SK-N-SH (cell line): ENCODE measurements around the gene JAZF1. TPM values are rescaled to one million over a fixed set of nuclear protein-coding genes. Genes with fewer than 3 reads are reported as not detected.
A peak's percentile ranks its signal among the peaks of the same experiment; 100 is the strongest.

Experiments
- CTCF ChIA-PET: fragments of 300-600, 350-600 bp; formaldehyde crosslinking; extraction: SDS; loops from one replicate; lab custom pipeline; 2021; lab: Yijun Ruan, JAX
- POLR2A ChIA-PET: fragments of 350-600 bp; sonication (Branson Sonifier 250); formaldehyde crosslinking; extraction: SDS; loops from one replicate; lab custom pipeline; 2020; ENCODE audit warnings: antibody characterized with exemption, inconsistent platforms; lab: Yijun Ruan, JAX
- DNase-seq: peaks from one replicate; pipeline ENCODE4 v3.0.0; 2012
- H2AFZ ChIP-seq: fragments of 200-600 bp; sonication (generic); 2 replicates; pipeline ENCODE4 v1.8.1; 2016; ENCODE audit warnings: antibody characterized with exemption, mild to moderate bottlenecking, low read depth
- H3F3A ChIP-seq: fragments of 200-600 bp; sonication (generic); replicated peaks from 2 replicates; pipeline ENCODE3; 2016; ENCODE audit warnings: antibody characterized with exemption, mild to moderate bottlenecking; ENCODE audit not compliant: insufficient read depth
- H3K27ac ChIP-seq, 2 experiments: fragments of 200-500 bp in 1 of 2; fragments of 200-600 bp in 1 of 2; sonication (Bioruptor generic) in 1 of 2; sonication (generic), shearing (Covaris generic) in 1 of 2; 2 replicates each; pipeline versions ENCODE4 v1.5.1 to v1.6.1; 2014 to 2016; ENCODE audit warnings: low read depth in 2 of 2, inconsistent platforms in 1 of 2, low read length in 1 of 2, mild to moderate bottlenecking in 1 of 2, mixed read lengths in 1 of 2
- H3K27me3 ChIP-seq: fragments of 200-600 bp; sonication (generic), shearing (Covaris generic); 2 replicates; pipeline ENCODE4 v1.6.1; 2016; ENCODE audit warnings: mixed run types; ENCODE audit not compliant: insufficient read depth
- H3K36me3 ChIP-seq, 2 experiments: fragments of 200-500 bp in 1 of 2; fragments of 200-600 bp in 1 of 2; sonication (Bioruptor generic) in 1 of 2; sonication (generic) in 1 of 2; replicated peaks in 1 of 2; 2 replicates each; pipeline versions ENCODE3 to v1.5.1; 2014 to 2016; ENCODE audit warnings: low read length in 1 of 2, mild to moderate bottlenecking in 1 of 2; ENCODE audit not compliant: insufficient read depth in 2 of 2, control insufficient read depth in 1 of 2
- H3K4me1 ChIP-seq, 2 experiments: fragments of 200-500 bp in 1 of 2; fragments of 200-600 bp in 1 of 2; sonication (Bioruptor generic) in 1 of 2; sonication (generic), shearing (Covaris generic) in 1 of 2; 2 replicates each; pipeline versions ENCODE4 v1.5.1 to v1.6.1; 2014 to 2016; ENCODE audit warnings: low read depth in 1 of 2, low read length in 1 of 2, mixed run types in 1 of 2; ENCODE audit not compliant: insufficient read depth in 2 of 2, control insufficient read depth in 1 of 2
- H3K4me2 ChIP-seq: fragments of 200-600 bp; sonication (generic), shearing (Covaris generic); 2 replicates; pipeline ENCODE4 v1.6.1; 2017; ENCODE audit warnings: mixed run types
- H3K4me3 ChIP-seq, 2 experiments: fragments of 200-500 bp in 1 of 2; fragments of 200-600 bp in 1 of 2; sonication (Bioruptor generic) in 1 of 2; sonication (generic), shearing (Covaris generic) in 1 of 2; 2 replicates each; pipeline versions ENCODE4 v1.5.1 to v1.8.1; 2014 to 2016; ENCODE audit warnings: low read depth in 2 of 2, inconsistent platforms in 1 of 2, low read length in 1 of 2, mild to moderate bottlenecking in 1 of 2, mixed read lengths in 1 of 2, moderate library complexity in 1 of 2
- H3K79me2 ChIP-seq: fragments of 200-600 bp; sonication (generic); 2 replicates; pipeline ENCODE4 v1.8.1; 2017; ENCODE audit warnings: mild to moderate bottlenecking; ENCODE audit not compliant: insufficient read depth
- H3K9ac ChIP-seq: fragments of 200-600 bp; sonication (generic); 2 replicates; pipeline ENCODE4 v1.6.1; 2017; ENCODE audit warnings: mixed run types
- H3K9me2 ChIP-seq: fragments of 200-600 bp; sonication (generic); 2 replicates; pipeline ENCODE4 v1.6.1; 2017; ENCODE audit warnings: mixed run types
- H3K9me3 ChIP-seq: fragments of 200-600 bp; sonication (generic); 2 replicates; pipeline ENCODE4 v1.6.1; 2017; ENCODE audit warnings: mixed run types, mild to moderate bottlenecking, moderate library complexity
- H4K20me1 ChIP-seq: fragments of 200-600 bp; sonication (generic); 2 replicates; pipeline ENCODE4 v1.6.1; 2017; ENCODE audit warnings: mild to moderate bottlenecking, mixed run types; ENCODE audit not compliant: insufficient read depth
- EP300 ChIP-seq, 2 experiments: IDR thresholded peaks; 2 replicates each; pipeline versions ENCODE4 v1.4.0 to v1.6.1; 2012; ENCODE audit warnings: borderline replicate concordance in 1 of 2, low read depth in 1 of 2, low read length in 1 of 2
- EZH2phosphoT487 ChIP-seq: fragments of 200-600 bp; sonication (generic); IDR thresholded peaks from 2 replicates; pipeline ENCODE4 v1.6.1; 2017; ENCODE audit warnings: low read depth, mixed run types, mild to moderate bottlenecking, antibody characterized with exemption, moderate library complexity, borderline replicate concordance
- JUND ChIP-seq: IDR thresholded peaks from 2 replicates; pipeline ENCODE4 v1.4.0; 2012
- MXI1 ChIP-seq: IDR thresholded peaks from 2 replicates; pipeline ENCODE4 v1.6.1; 2012; ENCODE audit warnings: mild to moderate bottlenecking, low read depth, low read length, improper control_type of control experiment
- POLR2AphosphoS5 ChIP-seq: IDR thresholded peaks from 2 replicates; pipeline ENCODE4 v1.6.1; 2012; ENCODE audit warnings: low read depth, low read length
- RCOR1 ChIP-seq: fragments of 150-350 bp; IDR thresholded peaks from 2 replicates; pipeline ENCODE4 v1.6.1; 2017; ENCODE audit warnings: antibody characterized with exemption, low read length
- RFX5 ChIP-seq: IDR thresholded peaks from 2 replicates; pipeline ENCODE4 v1.6.1; 2012; ENCODE audit warnings: mild to moderate bottlenecking, improper control_type of control experiment, low read length
- RXRA ChIP-seq: IDR thresholded peaks from 2 replicates; pipeline ENCODE4 v1.4.0; 2012; ENCODE audit warnings: low read depth, mild to moderate bottlenecking, borderline replicate concordance
- TCF12 ChIP-seq: IDR thresholded peaks from 2 replicates; pipeline ENCODE4 v1.4.0; 2012
- YY1 ChIP-seq: IDR thresholded peaks from 2 replicates; pipeline ENCODE4 v1.4.0; 2012; ENCODE audit warnings: low read depth, mild to moderate bottlenecking
- WGBS: methylation state at CpG from one replicate; pipeline ENCODE4 v1.1.6; 2017; ENCODE audit warnings: low lambda C conversion rate; 5-methylcytosine and 5-hydroxymethylcytosine counted together
- polyA plus RNA-seq, 3 experiments: library from polyadenylated mRNA; depleted of rRNA; stranded (reverse); fragments of >200 nt; gene quantifications; 2 replicates each; pipeline ENCODE4 v1.2.3, GENCODE V29; 2012
- TF ChIP-seq, protein P1 (sequence below): fragments of 200-600 bp; sonication (generic); IDR thresholded peaks from 2 replicates; pipeline ENCODE4 v1.6.1; 2017; ENCODE audit warnings: antibody characterized with exemption, mild to moderate bottlenecking, moderate library complexity
- TF ChIP-seq, protein P2 (sequence below): IDR thresholded peaks from 2 replicates; pipeline ENCODE4 v1.4.0; 2012; ENCODE audit warnings: low read depth, borderline replicate concordance
- TF ChIP-seq, protein P3 (sequence below): IDR thresholded peaks from 2 replicates; pipeline ENCODE4; 2012
- TF ChIP-seq, protein P4 (sequence below): IDR thresholded peaks from 2 replicates; pipeline ENCODE4 v1.4.0; 2012; ENCODE audit warnings: low read depth

The JAZF1 gene
- polyA plus RNA-seq, 1 of the 3 experiments (the other 2 are of a cell fraction) = 1.7 TPM

DNA sequence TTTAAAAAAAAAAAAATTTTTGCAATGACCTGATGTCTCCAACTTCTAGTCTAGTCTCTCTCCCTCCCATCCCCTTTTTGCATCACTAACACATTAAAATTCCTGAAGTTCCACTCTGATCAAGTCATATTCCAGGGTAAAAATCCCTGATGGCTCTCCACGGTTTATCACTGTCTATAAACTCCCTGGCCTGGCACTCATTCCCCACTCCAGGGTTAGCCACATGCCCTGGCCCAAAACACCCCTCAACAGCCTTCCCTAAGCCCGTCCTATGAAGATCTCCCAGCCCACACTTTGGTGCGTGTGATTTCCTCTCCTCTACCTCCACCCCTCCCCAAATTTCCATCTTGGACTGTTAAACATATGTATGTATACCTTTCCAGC is 125.4 kb downstream of the JAZF1 start (continued):
- TF ChIP-seq EZH2phosphoT487 (no peak), TCF12 (peak; percentile 74), RCOR1 (no peak), POLR2AphosphoS5 (no peak; the same call in 1 of the 2 replicates), JUND (peak; percentile 63), MXI1 (no peak)
- TF ChIP-seq, protein P1, sequence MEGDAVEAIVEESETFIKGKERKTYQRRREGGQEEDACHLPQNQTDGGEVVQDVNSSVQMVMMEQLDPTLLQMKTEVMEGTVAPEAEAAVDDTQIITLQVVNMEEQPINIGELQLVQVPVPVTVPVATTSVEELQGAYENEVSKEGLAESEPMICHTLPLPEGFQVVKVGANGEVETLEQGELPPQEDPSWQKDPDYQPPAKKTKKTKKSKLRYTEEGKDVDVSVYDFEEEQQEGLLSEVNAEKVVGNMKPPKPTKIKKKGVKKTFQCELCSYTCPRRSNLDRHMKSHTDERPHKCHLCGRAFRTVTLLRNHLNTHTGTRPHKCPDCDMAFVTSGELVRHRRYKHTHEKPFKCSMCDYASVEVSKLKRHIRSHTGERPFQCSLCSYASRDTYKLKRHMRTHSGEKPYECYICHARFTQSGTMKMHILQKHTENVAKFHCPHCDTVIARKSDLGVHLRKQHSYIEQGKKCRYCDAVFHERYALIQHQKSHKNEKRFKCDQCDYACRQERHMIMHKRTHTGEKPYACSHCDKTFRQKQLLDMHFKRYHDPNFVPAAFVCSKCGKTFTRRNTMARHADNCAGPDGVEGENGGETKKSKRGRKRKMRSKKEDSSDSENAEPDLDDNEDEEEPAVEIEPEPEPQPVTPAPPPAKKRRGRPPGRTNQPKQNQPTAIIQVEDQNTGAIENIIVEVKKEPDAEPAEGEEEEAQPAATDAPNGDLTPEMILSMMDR = no peak
- TF ChIP-seq, protein P2, sequence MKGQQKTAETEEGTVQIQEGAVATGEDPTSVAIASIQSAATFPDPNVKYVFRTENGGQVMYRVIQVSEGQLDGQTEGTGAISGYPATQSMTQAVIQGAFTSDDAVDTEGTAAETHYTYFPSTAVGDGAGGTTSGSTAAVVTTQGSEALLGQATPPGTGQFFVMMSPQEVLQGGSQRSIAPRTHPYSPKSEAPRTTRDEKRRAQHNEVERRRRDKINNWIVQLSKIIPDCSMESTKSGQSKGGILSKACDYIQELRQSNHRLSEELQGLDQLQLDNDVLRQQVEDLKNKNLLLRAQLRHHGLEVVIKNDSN = no peak

DNA sequence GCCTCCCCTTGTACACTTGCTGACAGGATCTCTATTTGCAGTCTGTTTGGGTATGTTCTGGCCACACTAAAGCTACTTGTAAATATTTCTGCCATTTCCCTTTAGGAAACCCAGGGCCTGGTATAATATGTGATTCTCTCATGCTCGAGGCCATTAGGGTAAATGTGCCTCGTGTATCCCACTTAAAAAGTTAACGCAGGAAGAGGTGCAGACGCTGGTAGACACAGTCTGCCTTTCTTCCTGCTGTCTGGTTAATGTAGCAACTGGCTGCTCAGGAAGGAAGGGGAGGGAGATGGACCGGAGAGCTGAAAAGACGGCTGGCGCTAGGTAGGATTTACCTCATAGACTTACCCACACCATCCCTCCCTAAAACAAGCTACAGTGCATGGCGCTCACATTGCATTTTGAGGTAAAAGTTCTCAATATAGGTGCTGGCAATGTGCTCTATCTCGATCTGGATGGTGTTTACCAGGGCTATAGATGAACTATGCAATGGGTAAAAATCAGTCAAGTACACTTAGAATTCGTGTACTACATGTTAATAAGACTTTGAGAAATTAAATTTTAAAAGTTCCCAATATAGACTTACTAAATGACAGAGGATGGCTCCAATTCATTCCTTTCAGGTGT is 125.9 kb downstream of the JAZF1 start:
- H3K27me3 ChIP-seq = no peaks in the 10 kb centered on the region
- H3K9me3 ChIP-seq = peaks cover 6% of the 10 kb centered on the region; the same call in 1 of the 2 replicates
- H4K20me1 ChIP-seq = no peaks in the 10 kb centered on the region
- H3K9me2 ChIP-seq = no peaks in the 10 kb centered on the region
- H3K9ac ChIP-seq = peak overlapping the region; percentile 26; the same call in 1 of the 2 replicates
- peaks cover 9% of the 10 kb centered on the region for H3F3A ChIP-seq
- ChIA-PET POLR2A (no interaction called here), CTCF (interaction anchor here (0.9 to 31.3 kb wide), 4 partner anchors 22 to 112 kb away, joined by 3 to 828 read pairs (median 328); no protein-coding TSS in a partner anchor)
- H3K4me1 ChIP-seq = peaks cover 12 to 32% of the 10 kb centered on the region in 2 experiments
- H3K4me3 ChIP-seq = no peak overlapping the region
- H3K79me2 ChIP-seq = peaks cover 5% of the 10 kb centered on the region; the same call in 1 of the 2 replicates
- peak overlapping the region; percentile 71 to 91 for H3K27ac ChIP-seq
- DNase-seq = peak; percentile 30
- peak overlapping the region; percentile 48 for H3K4me2 ChIP-seq
- 0 out of 2 replicates have a peak overlapping the region, but pooled peaks have one; percentile 48 for H2AFZ ChIP-seq
- WGBS = 34% methylated on average over 10 of the region's 10 CpGs
- H3K36me3 ChIP-seq = peaks cover 0 to 2% of the 10 kb centered on the region in 2 experiments
- TF ChIP-seq, protein P3, sequence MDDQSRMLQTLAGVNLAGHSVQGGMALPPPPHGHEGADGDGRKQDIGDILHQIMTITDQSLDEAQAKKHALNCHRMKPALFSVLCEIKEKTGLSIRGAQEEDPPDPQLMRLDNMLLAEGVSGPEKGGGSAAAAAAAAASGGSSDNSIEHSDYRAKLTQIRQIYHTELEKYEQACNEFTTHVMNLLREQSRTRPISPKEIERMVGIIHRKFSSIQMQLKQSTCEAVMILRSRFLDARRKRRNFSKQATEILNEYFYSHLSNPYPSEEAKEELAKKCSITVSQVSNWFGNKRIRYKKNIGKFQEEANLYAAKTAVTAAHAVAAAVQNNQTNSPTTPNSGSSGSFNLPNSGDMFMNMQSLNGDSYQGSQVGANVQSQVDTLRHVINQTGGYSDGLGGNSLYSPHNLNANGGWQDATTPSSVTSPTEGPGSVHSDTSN = 0 out of 2 replicates have a peak, but pooled peaks have one; percentile 19
- TF ChIP-seq TCF12 (0 out of 2 replicates have a peak, but pooled peaks have one; percentile 5), YY1 (no peak), EP300 (IDR thresholded peaks at IDR 0.05; ENCODE audit: borderline replicate concordance in 1 of 2, low read depth in 1 of 2, low read length in 1 of 2) (no peak), RFX5 (no peak), RXRA (no peak)
- TF ChIP-seq, protein P4, sequence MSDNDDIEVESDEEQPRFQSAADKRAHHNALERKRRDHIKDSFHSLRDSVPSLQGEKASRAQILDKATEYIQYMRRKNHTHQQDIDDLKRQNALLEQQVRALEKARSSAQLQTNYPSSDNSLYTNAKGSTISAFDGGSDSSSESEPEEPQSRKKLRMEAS = peak; percentile 68
